ENCODE data around the gene TRERF1.
A peak's percentile ranks its signal among the peaks of the same experiment; 100 is the strongest.

The TRERF1 gene

GRCh38 chr6:42271834-42272805 is 179.6 kb downstream of the TRERF1 start:
- DNase-seq (ENCODE audit: low read depth), result no peak

- DNase-seq (ENCODE audit: low read depth), result no peak
Measured at GRCh38 chr6:42269974-42270510, 181.7 kb downstream of the TRERF1 start.

GRCh38 chr6:42269553-42269952 is 182.2 kb downstream of the TRERF1 start:
- no peak for DNase-seq (ENCODE audit: low read depth)

- DNase-seq (ENCODE audit: low read depth), result no peak
Measured at GRCh38 chr6:42268835-42269204, 182.9 kb downstream of the TRERF1 start.

GRCh38 chr6:42268016-42268834 is 183.5 kb downstream of the TRERF1 start:
- DNase-seq (ENCODE audit: low read depth), result no peak

GRCh38 chr6:42266538-42266937 is 185.2 kb downstream of the TRERF1 start:
- DNase-seq (ENCODE audit: low read depth), result no peak

GRCh38 chr6:42264852-42265390 is 186.8 kb downstream of the TRERF1 start:
- DNase-seq (ENCODE audit: low read depth), result no peak

- no peak for DNase-seq (ENCODE audit: low read depth)
Measured at GRCh38 chr6:42264162-42264851, 187.4 kb downstream of the TRERF1 start.

GRCh38 chr6:42263165-42263728 is 188.5 kb downstream of the TRERF1 start:
- no peak for DNase-seq (ENCODE audit: low read depth)

GRCh38 chr6:42260972-42261371 is 190.8 kb downstream of the TRERF1 start:
- peak; percentile 23 for DNase-seq (ENCODE audit: low read depth)

- no peak for DNase-seq (ENCODE audit: low read depth)
Measured at GRCh38 chr6:42260396-42260888, 191.3 kb downstream of the TRERF1 start.

GRCh38 chr6:42259841-42260395 is 191.8 kb downstream of the TRERF1 start:
- DNase-seq (ENCODE audit: low read depth), result no peak

- DNase-seq (ENCODE audit: low read depth), result no peak
Measured at GRCh38 chr6:42259286-42259685, 192.4 kb downstream of the TRERF1 start.

GRCh38 chr6:42257614-42258013 is 194.1 kb downstream of the TRERF1 start:
- no peak for DNase-seq (ENCODE audit: low read depth)

GRCh38 chr6:42257063-42257462 is 194.7 kb downstream of the TRERF1 start:
- DNase-seq (ENCODE audit: low read depth), result no peak

GRCh38 chr6:42255050-42255449 is 196.7 kb downstream of the TRERF1 start:
- no peak for DNase-seq (ENCODE audit: low read depth)

- no peak for DNase-seq (ENCODE audit: low read depth)
Measured at GRCh38 chr6:42254505-42254904, 197.2 kb downstream of the TRERF1 start.

- no peak for DNase-seq (ENCODE audit: low read depth)
Measured at GRCh38 chr6:42251911-42252637, 199.7 kb downstream of the TRERF1 start.

GRCh38 chr6:42251500-42251899 is 200.2 kb downstream of the TRERF1 start:
- DNase-seq (ENCODE audit: low read depth), result no peak

- DNase-seq (ENCODE audit: low read depth), result no peak
Measured at GRCh38 chr6:42250274-42250931, 201.3 kb downstream of the TRERF1 start.
